ENCODE data around the gene UBASH3B.

Gene UBASH3B

DNA sequence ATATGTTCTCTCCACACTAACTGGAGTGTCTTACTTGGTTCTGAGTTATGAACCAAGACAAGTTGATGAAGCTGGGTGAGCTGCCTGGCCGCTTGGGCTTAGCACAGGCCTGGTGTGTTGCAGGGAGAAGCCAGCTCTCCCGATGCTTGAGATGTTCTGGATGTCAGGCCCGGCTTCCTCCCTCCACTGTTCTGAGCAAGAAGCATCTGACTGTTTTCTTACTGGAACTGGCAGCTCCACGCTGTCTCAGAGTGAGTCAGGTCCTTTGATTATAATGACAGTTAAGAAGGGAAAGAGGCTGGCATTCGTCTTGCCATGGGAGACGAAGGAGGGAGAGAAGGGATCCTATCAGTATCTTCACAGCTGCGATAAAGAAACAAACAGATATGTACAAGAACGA, 136.3 kb downstream of the UBASH3B start:
- no peak for DNase-seq

DNA sequence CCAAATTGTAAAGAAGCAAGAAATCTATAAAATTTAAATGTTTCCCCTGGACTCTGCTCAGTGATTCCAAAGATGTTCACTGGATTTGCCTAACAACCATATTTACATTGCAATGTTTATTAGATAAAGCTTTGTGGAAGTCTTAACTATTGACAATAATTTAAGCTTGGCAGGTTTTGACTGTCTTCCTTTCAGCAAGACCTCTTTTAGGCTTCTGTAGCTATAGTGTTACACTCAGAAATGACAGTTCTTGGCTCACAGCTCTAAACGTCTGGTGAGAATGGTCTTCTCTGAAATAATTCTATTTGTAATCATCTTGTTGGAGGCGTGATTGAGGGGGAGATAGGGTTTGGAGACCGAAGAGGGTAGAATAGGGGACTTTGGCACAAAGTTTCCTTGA, 138.0 kb downstream of the UBASH3B start:
- DNase-seq = no peak

- DNase-seq = no peak
Observed at GRCh38 chr11:122795307-122795706, 139.8 kb downstream of the UBASH3B start.

- no peak for DNase-seq
Observed at GRCh38 chr11:122796128-122796717, 140.7 kb downstream of the UBASH3B start.

DNA sequence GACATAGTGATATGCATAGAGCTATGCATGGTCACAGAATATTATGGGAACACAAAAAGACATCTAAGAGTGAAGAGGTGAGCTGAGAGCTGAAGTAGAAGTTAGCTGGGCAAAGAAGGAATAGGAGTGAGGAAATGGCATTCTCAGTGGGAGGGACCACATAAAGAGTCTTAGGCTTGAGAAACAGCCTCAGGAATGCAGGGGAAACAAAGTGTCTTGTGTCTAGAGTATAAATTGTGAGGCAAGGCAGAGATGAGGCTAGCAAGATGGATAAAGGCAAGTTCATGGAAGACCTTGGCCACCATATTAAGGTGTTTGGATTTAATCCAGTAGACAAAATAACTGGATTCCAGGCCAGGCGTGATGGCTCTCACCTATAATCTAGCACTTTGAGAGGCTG, 142.1 kb downstream of the UBASH3B start:
- DNase-seq = no peak

GRCh38 chr11:122799406-122800105, 144.0 kb downstream of the UBASH3B start:
- no peak for DNase-seq

DNA sequence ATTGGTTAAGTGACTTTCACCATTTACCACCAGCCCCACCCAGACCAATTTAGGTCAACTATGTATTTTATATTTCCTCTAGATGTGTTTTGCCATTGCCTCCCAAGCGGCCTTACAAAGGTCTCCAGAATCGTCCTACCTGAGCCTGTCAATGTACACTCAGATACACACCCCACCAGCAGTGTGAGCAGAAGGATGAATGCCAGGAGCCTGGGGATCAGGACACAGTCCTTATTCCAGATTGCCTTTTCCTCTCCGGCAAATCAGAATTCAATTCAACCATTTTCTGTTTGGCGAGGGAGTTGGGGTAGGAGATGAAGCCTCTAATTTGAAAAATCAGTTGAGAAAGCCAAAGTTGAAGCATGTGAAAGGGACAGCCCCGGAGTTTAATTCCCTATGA, 147.4 kb downstream of the UBASH3B start:
- no peak for DNase-seq

- DNase-seq = no peak
Observed at GRCh38 chr11:122803306-122803705, 147.8 kb downstream of the UBASH3B start.

DNA sequence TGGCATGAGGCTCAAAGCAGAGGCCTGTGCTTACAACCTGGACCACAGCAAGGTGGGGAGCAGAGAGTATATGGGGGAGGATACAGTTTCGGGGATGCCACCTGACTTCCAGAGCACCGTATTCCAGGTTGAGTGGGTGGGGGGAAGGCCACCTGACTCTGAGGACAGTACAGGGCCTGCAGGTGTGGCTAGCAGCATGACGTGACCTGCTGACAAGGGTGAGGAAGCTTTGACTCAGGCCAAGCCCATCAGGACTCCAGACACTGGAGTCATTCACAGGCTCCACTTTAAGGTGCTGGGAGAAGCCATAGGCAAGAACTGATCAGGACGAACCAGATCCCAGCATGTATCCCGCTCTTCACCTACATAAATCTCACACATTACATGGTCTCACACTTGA, 148.2 kb downstream of the UBASH3B start:
- DNase-seq = no peak

DNA sequence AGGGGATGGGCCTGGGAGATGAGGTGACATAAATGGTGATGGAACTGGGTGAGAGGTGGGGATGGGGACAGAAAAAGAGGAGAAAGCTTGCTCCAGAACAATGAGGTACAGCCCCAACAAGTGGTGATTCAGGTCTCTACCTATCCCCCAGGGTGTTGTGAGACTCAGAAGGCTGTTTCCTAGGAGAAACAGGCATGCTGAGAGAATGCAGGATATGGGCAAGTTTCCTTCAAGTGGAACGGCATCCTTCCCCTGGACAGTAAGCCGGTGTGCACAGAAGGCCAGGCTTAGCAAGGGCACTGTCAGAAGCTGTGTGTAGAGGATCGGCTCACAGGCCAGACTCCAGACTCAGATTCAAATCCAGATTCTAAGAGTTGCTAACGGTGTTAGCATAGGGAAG, 148.6 kb downstream of the UBASH3B start:
- no peak for DNase-seq

DNA sequence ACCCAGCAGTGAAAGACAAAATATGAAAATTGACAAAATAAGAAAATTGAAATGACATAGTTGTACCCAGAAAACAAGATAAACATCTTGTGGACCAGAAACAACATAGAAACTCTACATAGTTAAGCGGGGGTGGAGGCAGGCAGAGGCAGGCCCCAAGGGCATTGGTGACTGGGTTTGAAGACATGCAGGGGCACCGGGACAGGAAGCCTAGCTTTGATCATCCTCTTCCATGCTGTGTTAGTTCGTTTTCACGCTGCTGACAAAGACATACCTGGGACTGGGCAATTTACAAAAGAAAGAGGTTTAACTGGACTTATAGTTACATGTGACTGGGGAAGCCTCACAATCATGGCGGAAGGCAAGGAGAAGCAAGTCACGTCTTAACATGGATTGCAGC, 149.3 kb downstream of the UBASH3B start:
- no peak for DNase-seq

DNA sequence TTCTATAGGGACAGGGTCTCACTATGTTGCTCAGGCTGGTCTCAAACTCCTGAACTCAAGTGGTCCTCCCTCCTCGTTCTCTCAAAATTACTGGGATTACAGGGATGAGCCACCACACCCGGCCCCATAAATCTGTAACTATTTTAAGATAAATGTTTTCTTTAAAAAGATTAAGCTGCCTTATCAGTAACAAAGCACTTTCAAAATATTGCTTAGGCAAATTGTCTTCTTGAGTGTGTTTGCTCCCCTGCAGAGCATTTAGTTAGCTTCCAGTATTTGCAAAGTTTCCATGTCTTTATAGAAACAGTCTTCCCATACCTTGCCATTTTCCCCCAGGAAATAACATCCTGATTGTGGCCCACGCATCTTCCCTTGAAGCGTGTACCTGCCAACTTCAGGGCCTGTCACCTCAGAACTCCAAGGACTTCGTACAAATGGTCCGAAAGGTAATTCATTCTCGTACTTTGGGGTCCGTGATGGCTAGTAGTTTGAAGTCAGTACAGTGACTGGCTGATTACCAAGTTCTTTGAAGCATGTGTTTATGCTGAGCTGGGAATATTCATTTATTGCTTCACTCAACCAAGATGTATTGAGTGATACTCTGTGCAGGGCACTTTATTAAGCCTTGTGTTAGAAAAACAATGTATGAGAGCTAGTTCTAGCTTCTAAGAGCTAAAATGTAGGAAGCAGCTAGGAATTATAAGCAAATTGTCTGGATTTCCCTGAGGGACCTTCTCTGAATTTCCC, 152.4 kb downstream of the UBASH3B start:
- no peak for DNase-seq

DNA sequence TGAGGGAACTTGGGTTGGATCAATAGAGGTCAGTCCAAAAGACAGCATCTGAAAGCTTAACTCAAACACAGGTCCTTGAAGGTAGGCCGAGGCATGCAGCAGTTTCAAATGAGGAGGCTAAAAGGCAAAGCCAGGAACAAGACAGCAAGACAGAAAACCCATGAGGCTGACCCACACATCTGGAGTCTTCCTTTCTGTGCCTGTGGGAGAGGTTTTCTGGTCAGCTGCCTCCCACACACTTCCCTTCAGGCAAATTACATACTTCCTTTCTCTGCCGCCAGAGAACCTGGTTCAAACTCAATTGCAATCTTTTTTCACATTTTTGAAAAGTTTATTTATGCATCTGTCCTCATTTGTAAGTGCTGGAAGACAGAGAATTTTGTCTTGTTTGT, 153.0 kb downstream of the UBASH3B start:
- no peak for DNase-seq

DNA sequence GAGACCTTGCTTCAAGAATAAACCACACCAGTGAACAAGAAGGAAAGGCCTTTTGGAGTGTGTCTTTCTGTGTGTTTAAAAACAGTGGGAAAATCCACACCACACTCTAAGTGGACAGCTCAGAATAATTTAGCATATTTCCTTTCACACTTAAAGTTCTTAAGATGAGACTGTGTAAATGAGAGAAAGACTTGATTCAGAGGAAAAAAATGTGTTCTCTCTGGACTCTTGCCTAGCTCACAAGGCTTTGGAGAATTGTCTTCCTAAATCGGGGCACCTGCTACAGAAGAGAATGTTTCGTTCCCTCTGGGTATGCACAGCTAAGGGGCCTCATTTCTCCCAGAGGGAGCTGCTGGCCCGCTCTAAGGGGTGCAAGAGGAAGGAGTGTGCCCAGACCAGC, 154.3 kb downstream of the UBASH3B start:
- DNase-seq = no peak

GRCh38 chr11:122811721-122812120, 156.2 kb downstream of the UBASH3B start:
- no peak for DNase-seq

- DNase-seq = no peak
Observed at GRCh38 chr11:122812638-122813037, 157.1 kb downstream of the UBASH3B start.

GRCh38 chr11:122813176-122813893, 157.8 kb downstream of the UBASH3B start:
- no peak for DNase-seq

GRCh38 chr11:122813894-122814270, 158.4 kb downstream of the UBASH3B start:
- no peak for DNase-seq

DNA sequence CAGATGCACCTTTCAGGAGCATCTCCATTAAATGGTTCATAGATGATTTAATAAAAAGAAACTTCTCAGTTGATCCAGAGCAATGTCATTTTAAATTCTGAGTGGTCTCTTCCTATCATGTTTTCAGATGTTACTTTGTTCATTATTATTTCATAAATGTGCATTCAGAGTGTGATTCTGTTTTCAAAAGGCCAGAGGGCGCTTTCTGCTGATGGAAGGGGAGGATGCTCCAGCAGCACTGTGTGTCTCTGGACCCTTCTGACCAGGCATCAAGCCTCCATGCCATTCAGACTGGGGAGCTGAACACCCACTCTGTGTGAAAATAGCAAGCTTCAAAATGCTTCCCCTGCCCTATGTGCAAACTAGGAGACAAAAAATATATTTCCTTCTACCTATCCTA, 158.9 kb downstream of the UBASH3B start:
- DNase-seq = no peak

- DNase-seq = no peak
Observed at GRCh38 chr11:122815900-122816299, 160.4 kb downstream of the UBASH3B start.

DNA sequence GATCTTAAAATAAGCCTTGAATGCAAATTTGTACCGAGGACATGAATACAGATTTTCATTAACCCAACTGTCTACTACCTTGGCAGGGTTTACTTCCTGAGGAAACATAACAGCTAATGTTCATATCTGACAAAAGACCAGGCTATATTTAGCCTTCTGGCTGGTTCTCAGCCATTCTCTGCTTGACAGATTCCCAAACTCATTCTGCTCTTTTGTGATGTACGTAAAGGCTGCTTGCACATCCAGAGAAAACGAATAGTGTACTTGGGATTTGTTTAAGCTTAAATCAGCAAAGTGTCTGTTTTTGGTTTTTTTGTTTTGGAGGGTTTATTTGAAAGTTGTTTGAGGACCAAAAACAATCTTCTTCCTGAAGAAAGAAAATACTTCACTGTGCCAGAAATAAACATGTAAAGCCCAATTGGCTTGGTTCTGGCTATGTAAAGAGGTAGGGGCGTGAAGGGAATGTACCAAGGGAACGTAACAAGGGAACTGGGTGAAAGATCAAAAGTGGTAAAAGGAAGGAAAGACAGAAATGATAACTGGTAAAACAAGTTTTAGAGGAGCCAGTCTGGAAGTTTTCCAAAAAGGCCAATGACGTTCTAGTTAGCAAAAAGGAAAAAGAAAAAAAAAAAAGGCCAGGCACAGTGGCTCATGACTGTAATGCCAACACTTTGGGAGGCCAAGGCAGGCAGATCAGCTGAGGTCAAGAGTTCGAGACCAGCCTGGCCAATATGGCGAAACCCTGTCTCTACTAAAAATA, 161.4 kb downstream of the UBASH3B start:
- no peak for DNase-seq

GRCh38 chr11:122820158-122820557, 164.6 kb downstream of the UBASH3B start:
- DNase-seq = no peak

DNA sequence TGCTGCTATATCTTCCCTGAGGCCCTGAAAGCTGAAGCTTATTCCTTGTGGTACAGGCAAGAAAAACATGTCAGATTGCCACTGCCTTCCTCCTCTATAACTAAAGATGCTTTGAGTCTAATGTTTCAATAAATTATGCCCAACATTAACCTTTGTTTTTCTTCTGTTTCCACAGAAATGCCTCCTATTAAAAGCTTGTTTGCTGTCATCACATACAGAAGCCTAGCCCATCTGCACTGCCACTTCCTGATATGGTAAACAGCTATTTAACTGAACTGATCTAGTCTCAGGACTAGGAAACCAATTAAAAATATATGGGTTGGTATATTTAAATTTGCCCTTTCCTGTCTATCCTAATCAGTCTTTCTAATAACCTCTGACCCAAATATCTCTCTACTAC, 165.6 kb downstream of the UBASH3B start:
- no peak for DNase-seq

Measured in NCI-H2227 treated with DMSO at 0.1 percent for 48 hours (cell line).